HepG2 (cell line): ENCODE data around the gene UAP1L1. TPM values are rescaled to one million over a fixed set of nuclear protein-coding genes. Genes with fewer than 3 reads are reported as not detected.

Source experiments
- ATF7-NPFF ChIP-seq: sonication (generic); formaldehyde crosslinking; IDR thresholded peaks from 2 replicates; pipeline ENCODE4 v1.8.1; 2023; ENCODE audit warnings: mild to moderate bottlenecking, low read depth, missing genetic modification reagents, moderate library complexity
- BRD4 ChIP-seq: sonication (generic); formaldehyde crosslinking; IDR thresholded peaks from 2 replicates; pipeline ENCODE4 v1.4.0; 2020; ENCODE audit warnings: missing genetic modification reagents
- CEBPG ChIP-seq: IDR thresholded peaks from 2 replicates; pipeline ENCODE4 v1.6.1; 2016
- CREM ChIP-seq, 2 experiments: sonication (generic) in 1 of 2; formaldehyde crosslinking in 1 of 2; IDR thresholded peaks; 2 replicates each; pipeline versions ENCODE4 v1.4.0 to v1.6.1; 2016 to 2020; ENCODE audit warnings: antibody characterized with exemption in 1 of 2, mild to moderate bottlenecking in 1 of 2, missing genetic modification reagents in 1 of 2
- FOSL2 ChIP-seq: sonication (generic); formaldehyde crosslinking; IDR thresholded peaks from 2 replicates; pipeline ENCODE4 v1.4.0; 2020; ENCODE audit warnings: missing genetic modification reagents
- GATAD2A ChIP-seq: IDR thresholded peaks from 2 replicates; pipeline ENCODE4 v1.6.1; 2016
- KLF13 ChIP-seq: sonication (generic); formaldehyde crosslinking; IDR thresholded peaks from 2 replicates; pipeline ENCODE4 v1.4.0; 2020; ENCODE audit warnings: mild to moderate bottlenecking, missing genetic modification reagents
- KLF6 ChIP-seq: IDR thresholded peaks from 2 replicates; pipeline ENCODE4 v1.8.0; 2016; ENCODE audit warnings: missing biosample characterization, missing genetic modification reagents
- KMT2B ChIP-seq: IDR thresholded peaks from 2 replicates; pipeline ENCODE4 v1.6.1; 2016; ENCODE audit warnings: missing genetic modification reagents, missing compliant biosample characterization
- MATR3 ChIP-seq: sonication (generic); formaldehyde crosslinking; IDR thresholded peaks from 2 replicates; pipeline ENCODE4 v1.4.0; 2020; ENCODE audit warnings: missing genetic modification reagents
- PHF5A ChIP-seq: IDR thresholded peaks from one replicate; pipeline ENCODE4 v1.6.1; 2018; ENCODE audit warnings: low read depth, missing genetic modification reagents; ENCODE audit not compliant: unreplicated experiment
- RARA ChIP-seq: IDR thresholded peaks from 2 replicates; pipeline ENCODE4 v1.6.1; 2016; ENCODE audit warnings: missing genetic modification reagents, missing compliant biosample characterization
- SETDB1 ChIP-seq: sonication (generic); formaldehyde crosslinking; IDR thresholded peaks from 2 replicates; pipeline ENCODE4 v1.5.1; 2020; ENCODE audit warnings: missing genetic modification reagents, mild to moderate bottlenecking, borderline replicate concordance
- SOX5 ChIP-seq: IDR thresholded peaks from 2 replicates; pipeline ENCODE4 v1.6.1; 2016; ENCODE audit warnings: borderline replicate concordance
- SPEN ChIP-seq: sonication (generic); formaldehyde crosslinking; IDR thresholded peaks from 2 replicates; pipeline ENCODE4 v1.5.1; 2020; ENCODE audit warnings: low read depth, mild to moderate bottlenecking, missing genetic modification reagents
- TEAD3 ChIP-seq: optimal IDR thresholded peaks from 2 replicates; pipeline ENCODE3; 2016; ENCODE audit warnings: borderline replicate concordance
- ZFP82 ChIP-seq: sonication (generic); formaldehyde crosslinking; IDR thresholded peaks from 2 replicates; pipeline ENCODE4 v1.5.1; 2020; ENCODE audit warnings: mild to moderate bottlenecking, missing genetic modification reagents, borderline replicate concordance
- ZNF124 ChIP-seq: sonication (generic); formaldehyde crosslinking; IDR thresholded peaks from 2 replicates; pipeline ENCODE4 v1.4.0; 2020; ENCODE audit warnings: missing genetic modification reagents
- ZNF207 ChIP-seq: fragments of 450-650 bp; IDR thresholded peaks from 2 replicates; pipeline ENCODE4 v1.6.1; 2016; ENCODE audit warnings: antibody characterized with exemption, borderline replicate concordance
- ZNF253 ChIP-seq: sonication (generic); formaldehyde crosslinking; IDR thresholded peaks from 2 replicates; pipeline ENCODE4 v1.8.0; 2022; ENCODE audit warnings: mild to moderate bottlenecking, missing genetic modification reagents, borderline replicate concordance
- ZNF331 ChIP-seq: sonication (generic); formaldehyde crosslinking; IDR thresholded peaks from 2 replicates; pipeline ENCODE4 v1.4.0; 2020; ENCODE audit warnings: missing genetic modification reagents
- ZNF34 ChIP-seq: sonication (generic); formaldehyde crosslinking; IDR thresholded peaks from 2 replicates; pipeline ENCODE4 v1.4.0; 2020; ENCODE audit warnings: mild to moderate bottlenecking, missing genetic modification reagents, borderline replicate concordance
- ZNF367 ChIP-seq: sonication (generic); formaldehyde crosslinking; IDR thresholded peaks from 2 replicates; pipeline ENCODE4 v1.4.0; 2020; ENCODE audit warnings: missing genetic modification reagents, borderline replicate concordance
- ZNF652 ChIP-seq: IDR thresholded peaks from 2 replicates; pipeline ENCODE4 v1.6.1; 2016; ENCODE audit warnings: low read depth, borderline replicate concordance
- ZNF660 ChIP-seq: sonication (generic); formaldehyde crosslinking; IDR thresholded peaks from 2 replicates; pipeline ENCODE4 v1.5.1; 2020; ENCODE audit warnings: mild to moderate bottlenecking, low read depth, missing genetic modification reagents, borderline replicate concordance
- ZNF768 ChIP-seq: sonication (generic); formaldehyde crosslinking; IDR thresholded peaks from 2 replicates; pipeline ENCODE4 v1.4.0; 2020; ENCODE audit warnings: missing genetic modification reagents
- polyA plus RNA-seq, 8 experiments: library from polyadenylated mRNA; depleted of rRNA in 3 of 8; stranded (reverse) in 7 of 8; unstranded in 1 of 8; fragments of >200 nt; fragmentation: Illumina TruSeq in 4 of 8; extraction: Trizol in 4 of 8; gene quantifications; 2 replicates each; pipeline versions ENCODE4 v1.2.1 to v1.2.3, GENCODE V29; 2011 to 2016; ENCODE audit warnings: low read depth in 4 of 8, missing spikeins in 1 of 8, mixed read lengths in 1 of 8; ENCODE audit not compliant: insufficient read depth in 1 of 8
- total RNA-seq, 5 experiments: library from RNA; depleted of rRNA; stranded (reverse); fragments of >200 nt; fragmentation: Illumina TruSeq; extraction: Trizol; gene quantifications; 2 replicates each; pipeline ENCODE4 v1.2.3, GENCODE V29; 2016; ENCODE audit warnings: low read depth in 1 of 5
- TF ChIP-seq, protein P1 (sequence below): sonication (generic); formaldehyde crosslinking; IDR thresholded peaks from 2 replicates; pipeline ENCODE4 v1.4.0; 2020; ENCODE audit warnings: missing genetic modification reagents
- TF ChIP-seq, protein P2 (sequence below): IDR thresholded peaks from 2 replicates; pipeline ENCODE4 v1.6.1; 2016
- TF ChIP-seq, protein P3 (sequence below): sonication (generic); formaldehyde crosslinking; conservative IDR thresholded peaks from 2 replicates; pipeline ENCODE4 v1.8.1; 2023; ENCODE audit warnings: missing genetic modification reagents

Gene UAP1L1
- total and polyA plus RNA-seq, 2 of the 13 experiments (the other 11 are each of a cell fraction or from before 2014, with no cell fraction given): 5.4 to 6.4 TPM

DNA sequence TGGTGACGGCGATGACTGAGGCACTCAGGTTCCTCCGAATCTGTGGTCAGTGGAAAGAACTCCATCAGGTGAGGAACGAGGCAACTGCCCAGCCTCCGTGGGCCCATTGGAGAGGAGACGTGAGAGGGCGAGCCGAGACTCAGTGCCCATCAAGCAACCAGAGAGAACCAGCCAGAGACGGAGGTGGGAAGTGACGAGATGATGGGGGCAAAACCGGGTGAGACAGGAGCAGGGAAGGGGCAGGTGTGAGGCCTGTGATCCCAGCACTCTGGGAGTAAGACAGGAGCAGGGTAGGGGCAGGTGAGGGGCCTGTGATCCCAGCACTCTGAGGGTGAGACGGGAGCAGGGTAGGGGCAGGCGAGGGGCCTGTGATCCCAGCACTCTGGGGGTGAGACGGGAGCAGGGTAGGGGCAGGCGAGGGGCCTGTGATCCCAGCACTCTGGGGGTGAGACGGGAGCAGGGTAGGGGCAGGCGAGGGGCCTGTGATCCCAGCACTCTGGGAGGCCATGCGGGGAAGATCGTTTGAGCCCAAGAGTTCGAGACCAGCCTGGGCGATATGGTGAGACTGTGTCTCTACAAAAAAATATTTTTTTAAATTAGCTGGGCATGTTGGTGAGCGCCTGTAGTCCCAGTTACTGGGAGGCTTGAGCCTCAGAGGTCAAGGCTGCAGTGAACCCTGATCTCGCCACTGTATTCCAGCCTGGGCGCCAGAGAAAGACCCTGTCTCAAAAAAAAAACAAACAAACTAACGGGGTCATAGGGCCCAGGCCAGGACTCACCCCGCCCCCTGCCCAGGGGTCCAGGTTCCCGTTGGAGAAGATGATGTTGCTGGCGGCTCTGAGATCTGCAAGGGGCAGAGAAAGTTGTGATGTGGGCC lies 33.8 kb downstream of the UAP1L1 start (continued):
- TF ChIP-seq, protein P1, sequence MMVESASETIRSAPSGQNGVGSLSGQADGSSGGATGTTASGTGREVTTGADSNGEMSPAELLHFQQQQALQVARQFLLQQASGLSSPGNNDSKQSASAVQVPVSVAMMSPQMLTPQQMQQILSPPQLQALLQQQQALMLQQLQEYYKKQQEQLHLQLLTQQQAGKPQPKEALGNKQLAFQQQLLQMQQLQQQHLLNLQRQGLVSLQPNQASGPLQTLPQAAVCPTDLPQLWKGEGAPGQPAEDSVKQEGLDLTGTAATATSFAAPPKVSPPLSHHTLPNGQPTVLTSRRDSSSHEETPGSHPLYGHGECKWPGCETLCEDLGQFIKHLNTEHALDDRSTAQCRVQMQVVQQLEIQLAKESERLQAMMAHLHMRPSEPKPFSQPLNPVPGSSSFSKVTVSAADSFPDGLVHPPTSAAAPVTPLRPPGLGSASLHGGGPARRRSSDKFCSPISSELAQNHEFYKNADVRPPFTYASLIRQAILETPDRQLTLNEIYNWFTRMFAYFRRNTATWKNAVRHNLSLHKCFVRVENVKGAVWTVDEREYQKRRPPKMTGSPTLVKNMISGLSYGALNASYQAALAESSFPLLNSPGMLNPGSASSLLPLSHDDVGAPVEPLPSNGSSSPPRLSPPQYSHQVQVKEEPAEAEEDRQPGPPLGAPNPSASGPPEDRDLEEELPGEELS (CRISPR knock-in tag): no peak
- TF ChIP-seq ZNF124 (CRISPR knock-in tag) (no peak), ZNF34 (CRISPR knock-in tag) (no peak), ZNF331 (CRISPR knock-in tag) (no peak), RARA (CRISPR knock-in tag) (peak; percentile 75), ZNF367 (CRISPR knock-in tag) (no peak), ZNF253 (CRISPR knock-in tag) (no peak), SETDB1 (CRISPR knock-in tag) (no peak), KLF13 (CRISPR knock-in tag) (no peak), CREM (IDR thresholded peaks at IDR 0.05) (0 out of 2 replicates have a peak, but pooled peaks have one; percentile 12), CREM (CRISPR knock-in tag; IDR thresholded peaks at IDR 0.05) (no peak), GATAD2A (CRISPR knock-in tag) (0 out of 2 replicates have a peak, but pooled peaks have one; percentile 6), PHF5A (CRISPR knock-in tag) (no peak), FOSL2 (CRISPR knock-in tag) (no peak), MATR3 (no peak), ZNF660 (CRISPR knock-in tag) (no peak), KMT2B (no peak), BRD4 (CRISPR knock-in tag) (no peak), KLF6 (CRISPR knock-in tag) (no peak), ZNF768 (no peak), SOX5 (CRISPR knock-in tag) (no peak), ZNF207 (no peak), ATF7-NPFF (CRISPR knock-in tag) (no peak), SPEN (CRISPR knock-in tag) (peak; percentile 21; the same call in 1 of the 2 replicates), ZNF652 (CRISPR knock-in tag) (no peak), CEBPG (CRISPR knock-in tag) (no peak), ZFP82 (no peak), TEAD3 (CRISPR knock-in tag) (no peak)
- TF ChIP-seq, protein P2, sequence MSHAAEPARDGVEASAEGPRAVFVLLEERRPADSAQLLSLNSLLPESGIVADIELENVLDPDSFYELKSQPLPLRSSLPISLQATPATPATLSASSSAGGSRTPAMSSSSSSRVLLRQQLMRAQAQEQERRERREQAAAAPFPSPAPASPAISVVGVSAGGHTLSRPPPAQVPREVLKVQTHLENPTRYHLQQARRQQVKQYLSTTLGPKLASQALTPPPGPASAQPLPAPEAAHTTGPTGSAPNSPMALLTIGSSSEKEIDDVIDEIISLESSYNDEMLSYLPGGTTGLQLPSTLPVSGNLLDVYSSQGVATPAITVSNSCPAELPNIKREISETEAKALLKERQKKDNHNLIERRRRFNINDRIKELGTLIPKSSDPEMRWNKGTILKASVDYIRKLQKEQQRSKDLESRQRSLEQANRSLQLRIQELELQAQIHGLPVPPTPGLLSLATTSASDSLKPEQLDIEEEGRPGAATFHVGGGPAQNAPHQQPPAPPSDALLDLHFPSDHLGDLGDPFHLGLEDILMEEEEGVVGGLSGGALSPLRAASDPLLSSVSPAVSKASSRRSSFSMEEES (CRISPR knock-in tag): no peak
- TF ChIP-seq, protein P3, sequence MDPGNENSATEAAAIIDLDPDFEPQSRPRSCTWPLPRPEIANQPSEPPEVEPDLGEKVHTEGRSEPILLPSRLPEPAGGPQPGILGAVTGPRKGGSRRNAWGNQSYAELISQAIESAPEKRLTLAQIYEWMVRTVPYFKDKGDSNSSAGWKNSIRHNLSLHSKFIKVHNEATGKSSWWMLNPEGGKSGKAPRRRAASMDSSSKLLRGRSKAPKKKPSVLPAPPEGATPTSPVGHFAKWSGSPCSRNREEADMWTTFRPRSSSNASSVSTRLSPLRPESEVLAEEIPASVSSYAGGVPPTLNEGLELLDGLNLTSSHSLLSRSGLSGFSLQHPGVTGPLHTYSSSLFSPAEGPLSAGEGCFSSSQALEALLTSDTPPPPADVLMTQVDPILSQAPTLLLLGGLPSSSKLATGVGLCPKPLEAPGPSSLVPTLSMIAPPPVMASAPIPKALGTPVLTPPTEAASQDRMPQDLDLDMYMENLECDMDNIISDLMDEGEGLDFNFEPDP (CRISPR knock-in tag): no peak
